Liver (tissue), 9 donors: Measurements from ENCODE around the gene KAT6B. TPM values are rescaled to one million over a fixed set of nuclear protein-coding genes. Genes with fewer than 3 reads are reported as not detected.

Source experiments
- DNase-seq: peaks from one replicate; pipeline ENCODE4 v3.0.0-alpha.2; 2017; ENCODE audit warnings: low spot score
- H3K27ac ChIP-seq, 2 donors: one replicate each; pipeline ENCODE4 v1.7.0; 2013; ENCODE audit warnings: inconsistent platforms in 2 of 2, low read length in 2 of 2, control low read depth in 1 of 2, low read depth in 1 of 2, mild to moderate bottlenecking in 1 of 2
- H3K27me3 ChIP-seq, 4 donors: one replicate each; pipeline versions ENCODE4 v1.6.1 to v1.7.0; 2013; ENCODE audit warnings: low read length in 3 of 4, inconsistent platforms in 1 of 4, mild to moderate bottlenecking in 1 of 4, moderate library complexity in 1 of 4; ENCODE audit not compliant: control insufficient read depth in 4 of 4, insufficient read depth in 4 of 4
- H3K36me3 ChIP-seq, 4 donors: one replicate each; pipeline versions ENCODE4 v1.6.1 to v1.7.0; 2013; ENCODE audit warnings: low read length in 3 of 4, mild to moderate bottlenecking in 3 of 4, low read depth in 1 of 4, moderate library complexity in 1 of 4; ENCODE audit not compliant: control insufficient read depth in 4 of 4, insufficient read depth in 3 of 4
- H3K4me1 ChIP-seq, 4 donors: one replicate each; pipeline versions ENCODE4 v1.6.1 to v1.7.0; 2013; ENCODE audit warnings: low read length in 3 of 4, mild to moderate bottlenecking in 3 of 4, moderate library complexity in 1 of 4; ENCODE audit not compliant: control insufficient read depth in 4 of 4, insufficient read depth in 4 of 4
- H3K4me3 ChIP-seq, 3 donors: one replicate each; pipeline versions ENCODE4 v1.6.1 to v1.7.0; 2013; ENCODE audit warnings: low read length in 3 of 3, control low read depth in 1 of 3, low read depth in 1 of 3, mild to moderate bottlenecking in 1 of 3
- H3K9ac ChIP-seq, 2 donors: one replicate each; pipeline ENCODE4 v1.7.0; 2013; ENCODE audit warnings: low read length in 2 of 2, mild to moderate bottlenecking in 2 of 2, moderate library complexity in 2 of 2, control low read depth in 1 of 2, low read depth in 1 of 2
- H3K9me3 ChIP-seq, 4 donors: one replicate each; pipeline versions ENCODE4 v1.6.1 to v1.7.0; 2013; ENCODE audit warnings: low read length in 3 of 4; ENCODE audit not compliant: control insufficient read depth in 4 of 4
- CTCF ChIP-seq: fragments of 150-350 bp; IDR thresholded peaks from 2 replicates; pipeline ENCODE4 v1.5.1; 2017; ENCODE audit warnings: improper control_type of control experiment, low read depth, low read length; ENCODE audit not compliant: missing input control
- EGR1 ChIP-seq, 2 donors: IDR thresholded peaks; 2 replicates each; pipeline ENCODE4 v1.6.1; 2016 to 2018; ENCODE audit warnings: antibody characterized with exemption in 2 of 2, low read depth in 2 of 2
- FOXA1 ChIP-seq: IDR thresholded peaks from 2 replicates; pipeline ENCODE4 v1.6.1; 2016; ENCODE audit warnings: antibody characterized with exemption
- FOXA2 ChIP-seq: IDR thresholded peaks from 2 replicates; pipeline ENCODE4 v1.6.1; 2016; ENCODE audit warnings: antibody characterized with exemption
- GABPA ChIP-seq, 2 donors: IDR thresholded peaks in 1 of 2; conservative IDR thresholded peaks in 1 of 2; 2 replicates each; pipeline ENCODE4 v1.6.1; 2016; ENCODE audit warnings: antibody characterized with exemption in 2 of 2, mild to moderate bottlenecking in 1 of 2, moderate library complexity in 1 of 2
- HNF4A ChIP-seq, 2 donors: conservative IDR thresholded peaks; 2 replicates each; pipeline ENCODE4 v1.6.1; 2016; ENCODE audit warnings: antibody characterized with exemption in 2 of 2, mild to moderate bottlenecking in 2 of 2
- HNF4G ChIP-seq: IDR thresholded peaks from 2 replicates; pipeline ENCODE4 v1.6.1; 2016; ENCODE audit warnings: antibody characterized with exemption
- JUND ChIP-seq, 2 donors: IDR thresholded peaks; 2 replicates each; pipeline ENCODE4 v1.6.1; 2016; ENCODE audit warnings: antibody characterized with exemption in 2 of 2
- MAX ChIP-seq: IDR thresholded peaks from 2 replicates; pipeline ENCODE4 v1.6.1; 2016; ENCODE audit warnings: antibody characterized with exemption
- NR2F2 ChIP-seq: IDR thresholded peaks from 2 replicates; pipeline ENCODE4 v1.6.1; 2016; ENCODE audit warnings: antibody characterized with exemption
- RAD21 ChIP-seq, 2 donors: IDR thresholded peaks; 2 replicates each; pipeline ENCODE4 v1.6.1; 2016; ENCODE audit warnings: antibody characterized with exemption in 2 of 2, mild to moderate bottlenecking in 2 of 2
- REST ChIP-seq: IDR thresholded peaks from 2 replicates; pipeline ENCODE4 v1.6.1; 2016; ENCODE audit warnings: antibody characterized with exemption, mild to moderate bottlenecking
- RXRA ChIP-seq, 2 donors: IDR thresholded peaks; 2 replicates each; pipeline ENCODE4 v1.6.1; 2017 to 2018; ENCODE audit warnings: antibody characterized with exemption in 2 of 2, mild to moderate bottlenecking in 1 of 2
- TAF1 ChIP-seq: conservative IDR thresholded peaks from 2 replicates; pipeline ENCODE4 v1.6.1; 2016; ENCODE audit warnings: antibody characterized with exemption, mild to moderate bottlenecking
- YY1 ChIP-seq: IDR thresholded peaks from 2 replicates; pipeline ENCODE4 v1.6.1; 2016; ENCODE audit warnings: antibody characterized with exemption, mild to moderate bottlenecking
- ZBTB33 ChIP-seq: IDR thresholded peaks from 2 replicates; pipeline ENCODE4 v1.6.1; 2016; ENCODE audit warnings: antibody characterized with exemption
- WGBS: extraction: QIAGEN DNeasy Blood & Tissue Kit; methylation state at CpG from one replicate; pipeline ENCODE4 v1.1.7; 2013; 5-methylcytosine and 5-hydroxymethylcytosine counted together
- polyA plus RNA-seq, 2 donors: library from polyadenylated mRNA; stranded (reverse) in 1 of 2; unstranded in 1 of 2; fragments of 200-250 nt in 1 of 2; fragments of >200 nt in 1 of 2; fragmentation: Nextera tagmentation in 1 of 2; extraction: Ambion mirVana in 1 of 2; gene quantifications; one replicate each; pipeline versions ENCODE4 v1.2.1 to v1.2.3, GENCODE V29; 2013 to 2015
- total RNA-seq, 2 donors: library from RNA; depleted of rRNA; stranded (reverse); fragments of >200 nt; gene quantifications; one replicate each; pipeline ENCODE4 v1.2.3, GENCODE V29; 2014
- donor health status: healthy.
- donor health status: healthy.
- donor health status: healthy.
- donor health status: healthy.
- donor health status: healthy.

Gene KAT6B
- total and polyA plus RNA-seq, 4 donors, result 2.0 to 21.2 (median 8.8) TPM

GRCh38 chr10:75068523-75068922 is 242.1 kb downstream of the KAT6B start:
- H3K4me1 ChIP-seq, result no peaks in the 10 kb centered on the region
- no peak for DNase-seq
- no peak overlapping the region for H3K27ac ChIP-seq
- no peaks in the 10 kb centered on the region for H3K27me3 ChIP-seq
- H3K9me3 ChIP-seq, result no peaks in the 10 kb centered on the region
- TF ChIP-seq MAX, result no peak
- TF ChIP-seq CTCF, result no peak
- TF ChIP-seq FOXA2, result no peak
- no peak for TF ChIP-seq EGR1 (IDR thresholded peaks at IDR 0.05; ENCODE audit: low read depth in 2 of 2)
- no peak for TF ChIP-seq ZBTB33
- no peak for TF ChIP-seq TAF1
- no peak for TF ChIP-seq FOXA1
- no peak for TF ChIP-seq YY1
- TF ChIP-seq HNF4G, result no peak
- no peak for TF ChIP-seq JUND (IDR thresholded peaks at IDR 0.05)
- no peak for TF ChIP-seq RAD21 (IDR thresholded peaks at IDR 0.05)
- no peak for TF ChIP-seq REST
- no peak for TF ChIP-seq GABPA (IDR thresholded peaks at IDR 0.05 in 1 of 2, conservative IDR thresholded peaks at IDR 0.05 in 1 of 2)
- TF ChIP-seq RXRA (IDR thresholded peaks at IDR 0.05), result no peak
- no peaks in the 10 kb centered on the region for H3K36me3 ChIP-seq
- no peak overlapping the region for H3K9ac ChIP-seq
- 90% methylated on average over 6 of the region's 6 CpGs for WGBS
- H3K4me3 ChIP-seq, result no peak overlapping the region

GRCh38 chr10:75070476-75070875 is 244.1 kb downstream of the KAT6B start:
- WGBS, result 87% methylated on average over 11 of the region's 11 CpGs
- DNase-seq, result no peak
- no peak overlapping the region for H3K9ac ChIP-seq
- H3K27ac ChIP-seq, result no peak overlapping the region
- no peak for TF ChIP-seq EGR1 (IDR thresholded peaks at IDR 0.05; ENCODE audit: low read depth in 2 of 2)
- TF ChIP-seq REST, result no peak
- no peak for TF ChIP-seq HNF4A (conservative IDR thresholded peaks at IDR 0.05)
- TF ChIP-seq NR2F2, result no peak
- TF ChIP-seq RAD21 (IDR thresholded peaks at IDR 0.05), result no peak
- no peak for TF ChIP-seq MAX
- H3K9me3 ChIP-seq, result no peaks in the 10 kb centered on the region
- H3K4me1 ChIP-seq, result no peaks in the 10 kb centered on the region
- H3K27me3 ChIP-seq, result no peaks in the 10 kb centered on the region
- no peaks in the 10 kb centered on the region for H3K36me3 ChIP-seq
- H3K4me3 ChIP-seq, result no peak overlapping the region
